ENCODE measurements around the gene FOXE1.
A peak's percentile ranks its signal among the peaks of the same experiment; 100 is the strongest.

FOXE1 gene

DNA sequence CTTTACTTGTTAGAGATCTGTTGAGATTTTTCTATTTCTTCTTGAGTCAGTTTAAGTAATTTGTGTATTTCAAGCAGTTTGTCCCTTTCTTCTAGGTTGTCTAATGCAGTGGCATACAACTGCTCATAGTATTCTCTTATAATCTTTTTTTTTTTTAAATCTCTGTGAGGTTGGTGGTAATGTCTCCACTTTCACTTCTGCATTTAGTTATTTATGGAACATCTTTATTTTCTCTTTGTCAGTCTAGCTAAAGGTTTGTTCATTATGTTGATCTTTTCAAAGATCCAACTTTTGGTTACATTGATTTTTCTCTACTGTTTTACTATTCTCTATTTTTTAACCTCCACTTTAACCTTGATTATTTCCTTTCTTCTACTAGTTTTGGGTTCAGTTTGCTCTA is 13.8 kb downstream of the FOXE1 start:
- DNase-seq (ENCODE audit: low spot score) = no peak

DNA sequence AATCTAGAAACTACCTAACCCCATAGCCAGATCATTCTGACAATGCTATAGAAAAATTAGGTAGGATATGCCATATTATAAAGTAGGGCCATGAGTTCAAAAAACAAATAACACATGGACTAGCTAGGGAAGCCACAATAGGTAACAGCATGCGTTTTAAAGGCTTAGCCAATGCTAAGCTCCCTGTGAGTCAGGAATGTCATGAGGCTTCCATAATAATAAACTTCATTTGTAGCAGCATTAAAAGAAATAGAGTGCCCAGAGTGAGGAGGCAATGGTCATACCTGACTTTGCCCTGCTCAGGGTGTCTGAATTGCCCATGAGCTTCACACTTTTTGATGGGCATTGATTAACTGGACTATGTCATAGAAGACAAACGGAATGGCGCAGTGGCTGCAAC is 15.8 kb downstream of the FOXE1 start:
- no peak for DNase-seq (ENCODE audit: low spot score)

DNA sequence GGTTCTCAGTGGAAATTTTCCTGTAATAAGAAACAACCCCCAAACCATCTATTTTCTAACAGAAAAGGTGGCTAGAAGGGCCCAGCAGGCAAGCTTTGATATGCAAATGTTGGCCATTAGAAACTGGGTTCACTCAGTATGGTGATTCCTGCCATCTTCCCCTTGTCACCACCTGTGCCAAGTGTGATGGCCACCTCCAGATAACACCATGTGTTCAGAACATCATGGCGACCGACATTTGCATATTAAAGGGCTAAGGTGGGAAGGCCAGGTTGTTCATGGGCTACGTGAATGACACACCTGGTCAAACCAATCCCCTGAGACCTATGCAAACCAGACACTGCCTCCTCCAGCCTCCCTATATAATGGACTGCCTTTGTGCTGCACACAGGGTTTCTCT is 20.4 kb downstream of the FOXE1 start:
- no peak for DNase-seq (ENCODE audit: low spot score)

DNA sequence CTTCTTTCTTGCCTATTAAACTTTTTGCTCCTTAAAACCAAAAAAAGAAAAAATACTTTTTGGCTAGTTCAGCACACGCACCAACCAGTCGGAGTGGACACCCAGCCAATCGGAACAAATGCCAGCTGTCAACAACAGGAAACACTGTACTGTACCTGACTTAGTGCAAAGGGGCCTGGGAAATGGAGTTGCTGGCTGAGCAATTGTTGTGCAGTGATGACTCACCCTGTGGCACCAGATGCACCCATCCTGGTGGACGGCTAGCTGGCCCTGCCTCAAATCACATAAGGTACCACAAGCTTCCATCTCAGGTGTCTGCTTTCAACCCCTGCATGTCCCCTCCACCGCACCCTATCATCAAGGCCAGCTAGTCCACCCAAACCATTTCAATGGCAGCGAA is 20.9 kb downstream of the FOXE1 start:
- DNase-seq (ENCODE audit: low spot score) = no peak

DNA sequence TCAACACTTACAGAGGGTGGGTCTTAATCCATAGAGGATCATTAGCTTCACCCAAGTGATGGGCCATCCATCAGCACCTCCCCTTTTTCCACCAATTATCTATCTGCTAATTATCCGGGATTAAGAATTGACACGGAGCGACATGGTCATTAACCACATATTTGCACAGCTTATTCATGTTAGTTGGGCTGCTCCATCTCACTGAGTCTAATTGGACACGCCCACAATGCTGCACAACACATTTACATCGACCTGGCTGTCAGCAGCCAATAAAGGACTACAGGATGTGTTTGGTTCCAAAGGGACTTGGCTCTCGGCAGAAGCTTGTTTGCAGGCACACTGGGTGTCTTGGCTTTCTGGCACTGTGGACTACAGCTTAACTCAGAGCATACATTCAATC is 21.6 kb downstream of the FOXE1 start:
- DNase-seq (ENCODE audit: low spot score) = no peak

DNA sequence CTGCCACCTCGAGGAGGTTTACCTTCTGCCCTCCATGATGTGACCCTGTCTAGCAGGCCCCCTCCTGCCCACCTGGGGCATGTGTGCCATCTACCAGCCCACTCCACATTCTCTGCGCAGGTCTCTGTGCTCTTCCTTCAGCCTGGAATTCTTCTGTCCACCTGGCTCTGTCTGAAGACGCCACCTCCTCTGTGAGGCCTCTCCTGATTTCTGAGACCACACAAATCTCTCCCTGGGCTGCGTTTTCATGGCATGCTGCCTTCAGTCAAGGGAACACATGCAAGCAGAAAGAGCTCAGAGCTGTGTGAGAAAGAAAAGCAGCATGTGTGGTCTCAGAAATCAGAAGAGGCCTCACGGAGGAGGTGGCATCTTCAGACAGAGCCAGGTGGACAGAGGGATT is 22.1 kb downstream of the FOXE1 start:
- DNase-seq (ENCODE audit: low spot score) = no peak

DNA sequence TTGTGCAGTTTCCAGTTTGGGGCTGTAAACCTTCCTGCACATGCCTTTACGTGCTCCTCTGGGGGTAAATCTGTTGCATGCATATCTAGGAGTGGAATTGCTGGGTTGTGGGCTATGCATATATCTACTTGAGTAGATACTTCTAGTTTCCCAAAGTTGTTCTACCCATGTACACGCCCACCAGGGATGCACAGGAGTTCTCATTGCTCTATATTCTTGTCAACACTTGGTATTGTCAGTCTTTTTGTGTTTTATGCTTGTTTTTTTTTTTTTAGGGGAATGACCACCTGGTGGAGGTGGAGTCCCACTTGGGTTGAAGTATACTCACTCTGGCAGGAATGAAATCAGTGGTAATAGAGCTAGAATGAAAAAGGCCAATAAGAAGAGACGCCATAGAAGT is 23.0 kb downstream of the FOXE1 start:
- no peak for DNase-seq (ENCODE audit: low spot score)

DNA sequence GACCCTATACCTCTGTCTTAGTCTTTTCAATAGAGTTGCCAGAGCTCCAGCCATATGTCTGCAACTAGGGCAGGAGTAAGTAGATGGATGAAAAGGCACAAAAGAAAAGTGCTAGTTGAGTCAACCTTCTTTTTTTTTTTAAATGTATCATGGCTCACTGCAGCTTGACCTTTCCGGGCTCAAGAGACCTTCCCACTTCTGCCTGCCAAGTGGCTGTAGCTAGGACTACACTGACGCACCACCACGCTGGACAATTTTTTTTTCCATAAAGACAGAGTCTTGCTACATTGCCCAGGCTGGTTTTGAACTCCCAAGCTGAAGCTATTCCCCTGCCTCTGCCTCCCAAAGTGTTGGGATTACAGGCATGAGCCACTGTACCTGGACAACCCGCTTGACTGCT is 27.3 kb downstream of the FOXE1 start:
- DNase-seq (ENCODE audit: low spot score) = no peak

DNA sequence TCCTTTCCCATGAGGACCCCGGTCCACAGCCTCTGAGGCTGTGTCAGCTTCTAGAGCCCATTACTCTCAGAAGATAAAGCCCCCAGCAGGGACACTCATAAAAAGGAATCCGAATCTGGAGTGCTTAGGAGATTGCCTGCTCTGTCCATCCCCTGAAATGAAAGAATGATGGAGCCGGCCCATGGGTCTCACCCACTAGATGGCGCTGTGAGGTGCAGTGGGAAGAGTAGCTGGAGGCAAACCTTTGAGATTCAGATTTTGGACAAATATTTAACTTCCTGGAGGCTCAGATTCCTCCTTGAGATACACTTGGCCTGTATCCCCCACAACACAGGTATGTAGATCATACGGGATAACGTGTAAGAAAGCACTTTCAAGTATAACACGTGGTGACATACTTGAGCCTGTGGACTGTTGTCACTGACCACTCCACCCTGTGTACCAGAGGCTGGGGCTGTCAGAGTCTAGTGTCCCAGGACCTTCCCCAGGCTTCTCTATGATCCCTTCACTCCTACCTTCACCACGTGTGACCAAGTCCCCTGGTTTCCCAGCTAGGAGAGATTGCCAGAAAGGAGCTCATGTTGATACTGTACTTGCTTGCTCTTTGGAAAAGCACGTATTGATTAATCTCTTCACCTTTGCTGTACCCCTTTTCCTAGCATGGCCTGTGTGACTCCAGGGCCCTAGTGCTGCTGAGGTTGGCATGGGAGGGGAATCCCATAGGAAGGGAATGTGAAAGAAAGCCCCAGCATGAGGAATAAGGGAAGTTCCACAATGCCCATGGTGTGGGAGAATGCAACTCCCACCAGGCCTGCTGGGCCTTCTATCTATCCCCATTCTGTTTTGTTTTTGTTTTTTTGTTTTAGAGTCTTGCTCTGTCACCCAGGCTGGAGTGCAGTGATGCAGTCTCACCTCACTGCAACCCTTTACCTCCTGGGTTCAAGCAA is 37.2 kb downstream of the FOXE1 start:
- peak; percentile 57 for DNase-seq (ENCODE audit: low spot score)

DNA sequence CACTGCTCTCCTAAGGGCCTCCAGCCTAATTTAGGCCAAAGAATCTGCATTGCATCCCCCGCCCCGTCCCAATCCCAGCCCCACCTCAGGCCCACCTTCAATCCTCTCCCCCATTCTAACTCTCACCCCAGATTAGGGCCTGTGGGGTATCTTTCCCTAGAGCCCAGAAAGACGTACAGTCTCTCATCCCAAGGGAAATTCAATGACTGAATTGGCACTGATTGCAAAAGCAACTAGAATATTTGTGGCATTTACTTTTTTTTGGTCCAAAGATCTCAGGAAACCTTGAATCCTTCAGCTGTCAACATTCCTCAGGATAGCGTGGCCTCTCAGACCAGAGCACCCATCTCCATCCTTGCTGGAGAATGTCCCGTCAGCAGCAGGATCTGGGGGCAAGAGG is 38.7 kb downstream of the FOXE1 start:
- DNase-seq (ENCODE audit: low spot score) = no peak

DNA sequence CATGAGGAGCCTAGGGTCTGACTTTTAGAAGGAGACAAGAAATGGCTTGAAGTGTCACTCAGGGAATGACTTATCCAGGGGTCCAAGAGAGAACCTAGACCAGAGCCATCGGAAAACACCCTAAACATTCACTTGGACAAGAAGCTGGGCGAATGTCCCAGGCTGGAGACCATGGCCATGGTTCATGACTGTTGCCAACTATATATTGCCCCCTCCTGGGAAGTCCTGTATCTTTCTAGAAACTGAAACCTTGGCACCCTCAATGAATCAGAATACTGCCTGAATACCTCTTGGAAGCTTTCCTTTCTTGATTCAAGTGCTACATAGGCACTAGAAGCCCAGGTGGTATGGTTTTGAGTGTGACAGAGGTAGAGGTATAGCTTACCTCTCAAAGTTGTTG is 39.4 kb downstream of the FOXE1 start:
- DNase-seq (ENCODE audit: low spot score) = no peak

DNA sequence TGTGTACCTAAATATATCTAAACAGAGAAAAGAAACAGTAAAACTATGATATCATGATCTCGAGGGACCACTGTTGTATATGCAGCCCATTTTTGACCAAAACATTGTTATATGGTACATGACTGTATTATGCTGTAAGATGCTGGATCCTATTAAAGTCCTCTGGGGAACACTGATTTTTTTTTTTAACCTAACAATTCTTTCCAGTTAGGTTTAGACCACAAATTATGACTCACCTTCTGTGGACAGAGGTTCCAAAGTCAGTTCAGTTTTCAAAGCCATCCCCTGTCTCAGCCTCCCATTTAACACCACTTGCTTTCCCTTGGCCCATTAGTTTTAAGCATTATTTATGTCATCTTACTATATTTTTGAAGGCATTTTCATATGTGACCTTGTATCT is 42.2 kb downstream of the FOXE1 start:
- DNase-seq (ENCODE audit: low spot score) = no peak

DNA sequence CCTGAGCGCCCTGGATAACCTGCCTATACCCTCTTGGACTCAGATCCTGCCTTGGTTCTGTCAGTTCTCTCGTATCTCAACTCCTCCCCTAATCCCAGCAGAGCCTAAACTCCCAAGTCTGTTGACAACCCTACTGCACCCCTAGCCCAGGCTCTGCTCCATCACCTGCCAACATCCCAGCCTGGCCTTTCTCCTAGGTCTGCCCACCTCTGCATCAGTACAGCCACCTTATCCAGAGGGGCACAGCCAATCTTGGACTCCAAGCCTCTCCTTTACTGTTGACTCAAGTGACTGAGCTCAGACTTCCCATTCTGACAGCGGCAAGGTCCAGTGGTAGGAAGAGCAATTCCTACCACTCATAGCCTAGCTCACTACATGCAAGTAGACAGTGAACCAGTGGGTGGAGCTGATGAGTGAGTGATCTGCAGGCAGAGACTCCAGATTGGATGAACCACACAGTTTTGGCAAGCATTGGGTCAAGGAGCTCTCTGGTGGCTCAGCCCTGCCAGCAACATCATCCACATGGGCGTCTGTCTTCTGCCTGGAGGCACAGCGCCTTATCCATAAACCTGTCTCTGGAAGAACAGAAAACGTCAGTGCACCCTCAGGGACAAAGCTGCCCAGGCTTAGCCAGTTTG is 42.8 kb downstream of the FOXE1 start:
- peak; percentile 22 for DNase-seq (ENCODE audit: low spot score)

DNA sequence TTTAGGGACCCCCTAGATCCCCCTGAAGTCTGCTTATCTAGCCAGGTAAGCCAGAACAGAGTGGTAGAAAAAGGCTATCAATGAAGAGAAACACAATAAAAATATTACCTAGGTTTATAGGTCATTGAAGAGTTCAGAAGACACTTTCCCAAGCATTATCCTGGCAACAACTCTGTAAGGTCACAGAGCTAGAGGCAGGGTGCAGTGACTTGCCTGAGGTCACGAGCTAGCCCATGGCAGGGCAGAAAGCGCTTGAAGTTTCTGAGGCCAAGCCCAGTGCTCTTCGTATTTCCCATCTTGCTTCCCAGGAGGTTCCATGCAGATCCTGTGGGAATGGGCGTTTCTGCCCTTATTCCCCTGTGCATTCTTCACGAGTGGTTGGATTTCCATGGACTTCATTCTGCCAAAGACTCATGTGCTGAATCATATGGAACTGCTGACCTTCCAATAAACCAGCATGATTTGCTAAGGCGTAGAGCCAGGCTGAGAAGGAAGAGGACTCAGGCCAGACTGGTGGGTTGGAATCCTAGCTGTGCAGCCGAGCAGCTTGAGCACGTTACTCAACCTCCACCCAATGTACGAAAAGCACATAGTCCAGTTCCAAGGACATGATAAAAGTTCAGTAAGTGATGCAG is 47.2 kb downstream of the FOXE1 start:
- DNase-seq (ENCODE audit: low spot score) = no peak

DNA sequence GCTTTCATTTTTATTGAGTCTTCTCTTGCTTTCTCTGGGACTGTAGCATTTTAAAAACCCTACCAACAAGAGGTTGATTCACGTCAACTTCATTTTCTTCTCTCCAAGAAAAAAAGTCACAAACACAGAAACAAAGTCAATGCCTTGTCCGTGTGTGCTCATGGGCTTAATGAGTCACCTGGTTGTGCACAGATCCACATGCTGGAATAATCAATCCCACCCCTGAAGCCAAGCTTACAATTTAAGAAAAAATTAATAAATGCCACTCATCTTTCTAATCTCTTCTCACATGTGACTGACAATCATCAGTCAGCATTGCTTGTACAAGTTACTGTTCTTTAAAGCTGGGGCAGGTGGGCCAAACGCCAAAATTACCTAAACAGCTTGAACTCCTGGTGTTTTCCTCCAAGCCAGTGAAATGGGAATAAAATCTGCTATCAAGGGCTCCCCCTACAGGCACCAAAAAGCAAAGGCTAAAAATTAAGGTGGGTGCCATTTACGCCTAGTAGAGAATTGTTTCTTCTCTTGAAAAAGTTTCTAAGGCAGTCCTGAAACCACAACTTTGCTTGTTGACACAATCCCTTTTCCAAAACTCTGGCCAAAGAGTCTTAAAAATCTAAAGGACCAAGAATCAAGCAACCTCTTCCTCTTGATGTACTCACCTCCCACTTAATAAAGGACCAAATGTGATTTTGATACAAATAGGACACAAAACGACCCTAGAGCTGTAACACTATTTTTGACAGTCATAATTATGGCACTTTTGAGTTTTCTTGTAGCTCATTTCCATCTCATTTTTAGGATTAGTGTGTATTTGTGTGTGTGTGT is 47.9 kb downstream of the FOXE1 start:
- DNase-seq (ENCODE audit: low spot score) = peak; percentile 57

DNA sequence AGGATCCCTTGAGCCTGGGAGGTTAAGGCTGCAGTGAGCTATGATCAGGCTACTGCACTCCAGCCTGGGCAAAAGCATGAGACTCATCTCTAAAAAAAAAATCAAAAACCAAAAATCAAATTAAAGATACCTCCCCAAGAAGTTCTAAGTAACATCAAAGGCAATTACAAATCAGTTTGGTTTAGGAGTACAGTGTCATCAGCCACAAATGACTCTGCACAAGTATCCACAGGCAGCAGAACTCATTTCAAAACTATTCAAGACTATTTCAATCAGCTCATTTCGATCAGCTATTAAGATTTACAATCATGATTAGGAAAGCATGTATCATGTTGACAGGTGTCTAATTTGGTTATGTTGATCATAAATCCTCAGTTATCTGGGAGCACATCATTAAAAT is 50.2 kb downstream of the FOXE1 start:
- DNase-seq (ENCODE audit: low spot score) = no peak

DNA sequence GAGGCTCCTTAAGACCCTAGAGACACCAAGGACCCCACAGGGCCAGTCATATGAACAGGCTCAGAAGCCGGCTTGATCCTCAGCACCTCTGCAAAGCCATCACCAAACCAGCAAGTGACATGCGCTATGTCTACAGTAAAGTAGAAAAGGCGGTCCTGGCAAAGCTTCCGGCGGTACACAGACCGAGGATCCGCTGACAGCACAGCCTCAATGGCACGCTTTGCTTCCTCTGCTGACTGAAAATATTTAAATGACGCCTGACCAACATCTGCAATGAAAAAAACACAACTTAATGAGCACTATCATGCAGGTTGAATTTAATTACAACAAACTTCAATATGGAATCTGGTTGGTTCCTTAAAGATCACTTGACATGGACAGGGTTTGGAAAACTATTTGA is 51.7 kb downstream of the FOXE1 start:
- no peak for DNase-seq (ENCODE audit: low spot score)

DNA sequence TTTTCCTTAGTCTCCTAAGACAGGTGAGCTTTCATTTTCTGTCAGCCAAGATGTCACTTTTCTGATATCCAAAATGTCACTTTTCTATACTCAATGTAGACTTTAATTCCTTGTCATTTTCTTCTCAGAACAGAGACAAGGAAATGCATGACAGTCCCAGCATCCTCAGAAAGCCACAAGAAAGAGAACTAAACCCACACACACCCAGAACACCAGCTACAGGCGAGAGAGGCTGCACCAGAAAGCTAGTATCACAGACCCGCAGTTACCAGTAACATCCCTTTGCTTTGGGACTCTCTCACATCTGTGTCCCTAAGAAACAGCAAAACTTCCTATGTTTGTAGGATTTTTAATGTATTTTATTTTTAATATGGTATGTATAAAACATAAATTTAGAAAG is 52.2 kb downstream of the FOXE1 start:
- no peak for DNase-seq (ENCODE audit: low spot score)
